Measurements from ENCODE around the gene DAPK2.
"Not testable (repeated sequence)": the region's sequence is repeated elsewhere in the genome, so short reads cannot be mapped to it uniquely, and the experiment has no call there.

Gene DAPK2

DNA sequence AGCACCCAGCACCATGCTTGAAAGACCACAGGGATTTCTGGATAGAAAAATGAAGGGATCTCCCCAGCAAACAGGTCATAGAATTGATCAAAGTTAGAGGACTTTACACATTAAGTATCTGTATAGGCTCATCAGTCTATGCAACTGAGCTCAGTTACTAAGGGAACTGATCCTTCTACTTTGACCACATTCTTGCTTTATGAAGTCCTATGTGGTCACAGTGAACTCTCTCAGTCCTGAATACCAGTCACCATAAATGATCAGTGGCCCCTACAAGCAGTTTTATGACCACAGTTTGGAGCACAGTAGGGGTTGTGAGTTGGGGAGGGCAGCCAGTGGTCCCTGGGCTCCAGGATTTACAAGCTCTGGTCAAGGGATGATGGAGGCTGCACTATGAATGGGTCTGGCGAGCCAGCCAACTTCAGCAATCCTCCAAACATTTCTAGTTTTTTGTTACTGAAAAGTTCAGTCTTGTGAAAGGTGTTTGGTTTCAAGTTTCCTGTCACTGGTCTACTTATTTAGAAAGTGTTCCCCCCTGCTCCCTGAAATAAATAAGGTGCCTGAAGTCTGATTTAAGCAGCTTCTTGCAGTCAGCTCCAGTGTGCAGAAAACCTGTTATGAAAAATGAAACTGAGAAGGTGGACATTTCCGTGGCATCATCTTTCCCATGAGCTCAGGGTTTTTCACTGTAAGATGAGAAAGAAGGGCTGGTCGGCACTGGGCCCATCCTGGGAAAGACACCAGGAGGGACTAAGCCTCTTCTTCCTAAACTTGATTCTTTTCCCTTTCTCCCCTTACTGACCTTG lies 75.5 kb downstream of the DAPK2 start:
- no peak for DNase-seq

DNA sequence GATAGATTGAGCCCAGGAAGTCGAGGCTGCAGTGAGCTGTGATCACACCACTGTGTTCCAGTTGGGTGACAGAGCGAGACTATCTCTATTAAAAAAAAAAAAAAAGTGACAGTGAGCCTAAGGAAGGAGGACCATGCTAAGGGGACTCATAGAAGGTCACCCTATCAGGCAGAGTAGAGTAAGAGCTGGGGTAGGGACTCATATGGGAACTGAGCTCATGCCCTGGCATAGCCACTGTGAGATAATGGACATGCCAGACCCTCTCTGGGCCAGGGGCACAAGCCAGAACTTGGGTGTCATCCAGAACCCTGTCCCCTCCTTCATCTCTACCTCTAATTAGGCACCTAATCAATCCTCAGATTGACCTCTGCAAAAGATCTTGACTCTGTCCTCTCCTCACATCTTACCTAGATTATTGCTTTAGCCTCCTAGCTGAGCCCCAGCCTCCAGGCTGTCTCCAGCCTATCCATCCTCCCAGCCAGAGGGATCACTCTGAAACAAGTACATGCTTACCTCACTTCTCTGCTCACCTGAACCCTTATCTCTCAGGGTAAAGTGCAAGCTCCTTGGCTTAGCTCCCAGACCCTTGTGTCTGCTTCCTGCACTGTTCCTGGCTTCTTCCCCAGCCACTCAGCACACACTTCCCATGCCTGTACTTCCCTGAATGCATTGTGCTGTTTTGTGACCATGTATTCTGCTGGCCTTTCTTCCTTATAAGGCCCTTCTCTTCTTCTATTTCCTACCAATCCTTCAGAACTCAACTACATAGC lies 76.4 kb downstream of the DAPK2 start:
- no peak for DNase-seq

DNA sequence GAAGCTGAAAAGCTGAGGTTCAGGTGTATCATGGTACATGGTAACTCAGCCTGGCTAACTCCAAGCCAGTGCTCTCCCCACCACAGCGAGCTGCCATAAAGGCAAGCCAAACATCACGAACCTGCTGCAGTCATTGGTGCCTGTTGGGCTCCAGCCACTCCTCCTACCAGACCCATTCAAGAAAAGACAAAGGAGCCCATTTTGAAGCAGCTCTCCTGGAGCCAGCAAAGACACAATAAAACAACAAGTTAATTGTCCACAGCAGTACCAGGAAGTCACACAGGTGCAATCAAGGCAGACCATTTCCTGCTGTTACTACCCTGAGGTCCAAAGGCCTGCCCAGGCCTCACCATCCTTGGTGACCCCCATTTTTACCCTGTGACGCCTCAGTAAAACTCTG lies 77.6 kb downstream of the DAPK2 start:
- no peak for DNase-seq

DNA sequence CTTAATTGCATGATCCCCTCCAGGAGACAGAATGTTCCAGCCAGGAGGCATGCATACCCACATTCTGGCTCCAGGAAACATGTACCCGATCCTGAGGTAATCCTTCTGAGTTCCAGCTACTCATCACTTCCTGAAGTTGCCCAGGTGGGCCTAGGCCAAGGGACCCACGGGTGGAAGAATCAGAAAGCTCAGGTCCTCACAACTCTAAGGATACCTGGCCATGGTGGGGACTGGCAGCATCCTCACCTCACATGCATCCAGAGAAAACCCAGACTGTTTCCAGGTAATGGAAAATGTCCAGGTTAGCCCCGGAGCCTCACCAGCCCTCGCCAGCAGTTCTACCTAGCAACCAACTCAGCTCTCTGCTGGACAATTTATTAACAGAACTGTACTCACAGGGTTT lies 78.2 kb downstream of the DAPK2 start:
- DNase-seq, result no peak

DNA sequence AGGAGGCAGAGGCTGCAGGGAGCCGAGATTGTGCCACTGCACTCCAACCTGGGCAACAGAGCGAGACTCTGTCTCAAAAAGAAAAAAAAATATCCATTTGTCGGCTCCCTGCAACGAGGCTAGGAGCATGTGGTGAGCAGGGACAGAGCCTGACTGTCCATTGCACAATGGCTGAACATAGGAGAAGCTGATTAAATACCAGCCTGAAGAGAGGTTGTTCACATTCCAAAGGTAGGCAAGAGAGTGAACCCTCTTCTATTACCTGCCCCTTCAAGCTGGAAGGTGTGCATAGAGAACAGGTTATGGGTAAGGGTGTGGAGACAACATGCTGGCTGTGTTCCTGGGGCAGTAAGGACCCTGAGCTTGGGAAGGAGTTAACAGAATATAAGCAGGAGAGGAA lies 78.7 kb downstream of the DAPK2 start:
- DNase-seq, result no peak

DNA sequence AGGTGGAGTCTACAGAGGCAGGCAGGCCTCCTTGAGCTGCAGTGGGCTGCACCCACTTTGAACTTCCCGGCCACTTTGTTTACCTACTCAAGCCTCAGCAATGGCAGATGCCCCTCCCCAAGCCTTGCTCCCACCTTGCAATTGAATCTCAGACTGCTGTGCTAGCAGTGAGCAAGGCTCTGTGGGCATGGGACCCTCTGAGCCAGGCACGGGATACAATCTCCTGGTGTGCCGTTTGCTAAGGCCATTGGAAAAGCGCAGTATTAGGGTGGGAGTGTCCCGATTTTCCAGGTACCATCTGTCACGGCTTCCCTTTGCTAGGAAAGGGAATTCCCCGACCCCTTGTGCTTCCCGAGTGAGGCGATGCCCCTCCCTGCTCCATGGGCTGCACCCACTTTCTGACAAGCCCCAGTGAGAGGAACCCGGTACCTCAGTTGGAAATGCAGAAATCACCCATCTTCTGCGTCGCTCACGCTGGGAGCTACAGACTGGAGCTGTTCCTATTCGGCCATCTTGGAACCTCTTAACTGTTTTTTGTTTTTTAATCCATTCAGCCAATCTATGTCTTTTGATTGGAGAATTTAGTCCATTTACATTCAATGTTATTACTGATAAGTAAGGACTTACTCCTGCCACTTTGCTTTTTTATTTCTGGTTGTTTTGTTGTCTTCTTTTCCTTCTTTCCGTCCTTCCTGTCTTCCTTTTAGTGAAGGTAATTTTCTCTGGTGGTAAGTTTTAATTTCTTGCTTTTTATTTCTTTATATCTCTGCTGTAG lies 83.2 kb downstream of the DAPK2 start:
- DNase-seq, result not testable (repeated sequence)

DNA sequence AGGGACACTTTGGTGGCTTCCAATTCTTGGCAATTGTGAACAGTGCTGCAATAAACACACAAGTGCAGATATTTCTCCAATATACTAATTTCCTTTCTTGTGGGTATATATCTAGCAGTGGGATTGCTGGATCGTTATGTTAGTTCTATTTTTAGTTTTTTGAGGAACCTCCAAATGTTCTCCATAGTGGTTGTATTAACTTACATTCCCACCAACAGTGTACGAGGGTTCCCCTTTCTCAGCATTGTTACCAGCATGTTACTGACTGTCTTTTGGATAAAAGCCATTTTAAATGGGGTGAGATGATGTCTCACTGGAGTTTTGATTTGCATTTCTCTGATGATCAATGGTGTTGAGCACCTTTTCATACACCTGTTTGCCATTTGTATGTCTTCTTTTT lies 92.8 kb downstream of the DAPK2 start:
- no peak for DNase-seq

DNA sequence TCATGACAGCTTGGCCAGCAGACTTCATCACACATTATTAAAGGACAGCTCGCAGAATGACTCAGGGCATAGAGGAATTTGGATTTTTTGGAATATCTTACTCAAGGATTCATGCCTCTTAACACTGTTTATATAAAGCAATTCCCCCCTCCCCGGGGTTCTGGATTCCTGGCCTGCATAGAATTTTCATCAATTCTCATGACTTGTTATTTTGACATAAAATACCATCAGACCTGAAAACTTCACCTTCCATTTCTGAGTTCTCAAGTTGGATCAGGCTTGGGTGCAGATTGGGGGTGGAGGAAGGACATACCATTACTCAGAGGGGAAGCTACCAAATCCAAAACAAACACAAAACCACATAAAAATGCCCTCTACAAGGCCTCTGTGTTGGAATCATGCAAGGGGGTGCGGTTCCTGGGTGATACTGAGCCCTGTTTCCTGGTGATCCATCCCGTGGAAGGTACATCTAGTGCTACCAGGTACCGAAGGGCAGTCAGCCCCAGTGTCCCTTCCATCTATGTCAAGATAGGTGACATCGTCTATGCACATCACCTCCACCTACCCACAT lies 95.3 kb downstream of the DAPK2 start:
- DNase-seq, result no peak

DNA sequence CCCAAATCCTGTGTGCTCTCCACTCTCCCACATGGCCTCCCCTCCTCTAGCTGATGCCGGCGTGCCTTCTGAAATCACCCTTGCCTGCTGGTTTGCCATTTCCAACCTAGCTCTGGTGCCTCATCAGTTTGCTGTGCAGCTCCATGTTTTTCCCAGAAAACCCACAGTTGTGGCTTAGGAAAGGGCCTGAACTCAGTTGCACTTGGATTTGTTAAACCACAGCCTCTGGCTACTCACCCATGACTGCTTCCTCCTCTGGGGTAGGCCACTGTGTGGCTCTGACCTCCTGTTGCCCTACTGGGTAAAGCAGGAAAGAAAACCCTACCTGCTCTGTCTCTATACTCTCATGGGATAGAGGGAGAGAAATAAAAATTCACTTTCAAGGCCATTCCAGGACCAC lies 97.3 kb downstream of the DAPK2 start:
- no peak for DNase-seq

DNA sequence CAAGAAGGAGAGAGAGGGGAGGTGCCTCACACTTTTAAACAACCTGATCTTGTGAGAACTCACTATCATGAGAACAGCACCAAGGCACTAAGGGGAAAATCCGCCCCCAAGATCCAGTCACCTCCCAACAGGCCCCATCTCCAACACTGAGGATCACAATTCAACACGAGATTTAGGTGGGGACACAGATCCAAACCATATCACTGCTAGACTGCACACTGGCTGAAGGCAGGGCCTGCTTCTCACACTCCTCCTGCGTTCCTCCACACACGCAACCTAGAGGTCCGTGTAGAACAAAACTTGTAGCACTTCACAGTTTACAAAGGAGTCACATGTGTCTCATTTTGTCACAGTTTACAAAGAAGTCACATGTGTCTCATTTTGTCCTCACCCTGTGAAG lies 97.8 kb downstream of the DAPK2 start:
- no peak for DNase-seq

DNA sequence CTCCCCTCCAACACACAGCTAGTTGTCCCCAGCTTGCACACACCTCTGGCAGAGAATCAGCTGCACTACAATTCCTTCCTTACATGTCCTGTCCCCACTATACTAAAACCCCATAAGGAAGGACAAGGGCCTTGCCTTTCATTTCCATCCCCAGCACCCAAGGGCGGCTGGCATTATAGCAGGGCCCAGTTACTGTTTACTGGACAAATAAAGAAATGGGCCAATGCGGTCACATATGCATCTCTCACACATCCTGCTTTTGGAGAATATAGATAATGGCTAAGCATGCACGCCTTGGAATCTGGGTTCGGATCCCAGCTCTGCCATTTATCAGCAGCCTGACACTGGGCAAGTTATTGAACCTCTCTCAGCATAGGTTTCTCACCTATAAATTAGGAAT lies 99.1 kb downstream of the DAPK2 start:
- DNase-seq, result no peak

DNA sequence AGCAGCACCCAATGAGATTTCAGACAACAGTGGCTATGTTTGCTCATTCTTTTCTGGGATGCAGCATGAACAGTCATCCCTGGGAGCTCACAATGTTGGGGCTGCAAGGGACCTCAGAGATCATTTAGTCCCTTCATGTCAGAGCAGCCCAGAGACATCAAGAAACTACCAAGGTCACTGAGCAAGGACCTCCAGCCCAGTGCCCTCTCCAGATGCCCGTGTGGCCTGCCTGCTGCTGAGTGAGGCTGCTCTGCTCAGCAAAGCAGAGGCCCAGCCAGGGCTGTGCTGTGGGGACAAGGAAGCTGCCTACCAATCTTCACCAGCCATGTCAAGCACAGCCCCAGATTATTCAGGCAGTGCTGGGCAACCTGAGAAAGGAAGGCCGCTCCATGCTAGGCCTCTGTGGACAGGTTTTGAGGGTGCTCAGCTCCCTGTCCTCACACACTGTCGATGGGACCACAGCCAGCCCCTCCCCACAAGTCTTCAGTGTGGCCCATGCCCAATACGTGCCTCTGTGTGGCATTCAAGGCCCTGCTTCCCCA lies 99.7 kb downstream of the DAPK2 start:
- no peak for DNase-seq

DNA sequence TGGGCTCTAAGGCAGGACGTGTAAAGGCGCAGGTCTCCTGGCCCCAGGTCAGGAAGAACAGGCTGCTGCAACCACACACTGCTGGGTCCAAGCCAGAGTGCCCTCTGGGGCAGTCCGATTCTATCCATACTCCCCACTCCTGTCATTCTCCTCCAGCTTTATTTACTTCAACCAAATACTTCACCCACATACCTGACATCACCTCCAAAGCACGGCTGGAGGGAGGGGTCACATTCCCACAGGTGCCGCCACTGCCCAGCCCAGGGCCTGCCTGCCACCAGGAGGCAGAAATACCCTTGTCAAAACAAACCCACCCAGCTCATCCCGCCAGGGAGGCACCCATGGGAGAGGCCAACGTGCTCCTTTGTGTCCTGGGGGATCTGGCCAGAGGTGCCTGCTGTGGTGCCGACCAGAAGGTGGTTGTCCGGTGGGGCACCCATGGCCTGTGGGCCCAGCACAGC lies 100.4 kb downstream of the DAPK2 start:
- no peak for DNase-seq

DNA sequence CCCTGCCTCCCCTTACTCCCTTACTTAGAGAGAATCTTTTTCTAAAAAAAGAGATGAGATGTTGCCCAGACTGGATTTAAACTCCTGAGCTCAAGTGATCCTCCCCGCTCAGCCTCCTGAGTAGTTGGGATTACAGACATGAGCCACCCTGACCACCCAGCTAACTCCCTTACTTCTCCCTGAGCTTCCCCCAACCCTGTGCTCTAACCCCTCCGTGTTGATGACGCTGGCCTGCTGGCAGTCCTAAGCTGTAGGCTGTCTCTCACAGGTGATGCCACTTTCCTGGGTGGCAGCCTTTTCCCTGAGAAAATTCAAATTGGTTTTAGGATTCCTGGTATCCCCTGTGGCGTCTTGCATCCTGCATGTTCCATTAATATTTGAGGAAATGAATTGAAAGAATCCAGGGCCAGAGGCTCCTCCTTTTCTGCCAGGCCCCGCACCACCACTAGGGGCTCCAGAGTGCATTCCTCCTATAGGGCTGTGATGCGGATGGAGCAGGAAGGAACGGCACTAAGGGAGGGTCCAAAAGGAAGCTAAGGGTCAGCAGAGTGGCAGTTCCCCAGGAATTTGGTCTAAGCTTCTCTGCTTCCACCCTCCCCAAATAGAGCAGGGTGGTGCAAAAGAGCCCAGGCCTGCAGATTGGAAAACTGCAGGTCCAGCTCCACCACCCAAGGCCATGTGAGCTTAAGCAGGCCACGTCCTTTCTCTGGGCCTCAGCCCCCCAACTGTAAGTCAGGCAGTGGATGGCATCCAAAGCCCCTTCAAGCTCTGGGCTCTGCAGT lies 101.1 kb downstream of the DAPK2 start:
- peak; percentile 40 for DNase-seq

DNA sequence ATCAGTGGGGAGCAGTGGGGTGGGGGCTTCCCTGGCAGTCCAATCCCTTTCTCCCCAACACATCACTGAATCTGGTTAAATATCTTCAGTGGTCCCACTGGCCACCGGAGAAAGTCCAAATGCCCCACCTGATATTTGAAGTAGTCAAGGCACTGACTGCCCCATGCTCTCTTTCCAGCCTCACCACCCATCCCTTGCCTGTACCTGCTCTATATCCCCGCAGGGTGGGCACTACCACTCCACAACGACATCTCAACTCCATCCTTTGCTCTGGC lies 101.7 kb downstream of the DAPK2 start:
- DNase-seq, result no peak

DNA sequence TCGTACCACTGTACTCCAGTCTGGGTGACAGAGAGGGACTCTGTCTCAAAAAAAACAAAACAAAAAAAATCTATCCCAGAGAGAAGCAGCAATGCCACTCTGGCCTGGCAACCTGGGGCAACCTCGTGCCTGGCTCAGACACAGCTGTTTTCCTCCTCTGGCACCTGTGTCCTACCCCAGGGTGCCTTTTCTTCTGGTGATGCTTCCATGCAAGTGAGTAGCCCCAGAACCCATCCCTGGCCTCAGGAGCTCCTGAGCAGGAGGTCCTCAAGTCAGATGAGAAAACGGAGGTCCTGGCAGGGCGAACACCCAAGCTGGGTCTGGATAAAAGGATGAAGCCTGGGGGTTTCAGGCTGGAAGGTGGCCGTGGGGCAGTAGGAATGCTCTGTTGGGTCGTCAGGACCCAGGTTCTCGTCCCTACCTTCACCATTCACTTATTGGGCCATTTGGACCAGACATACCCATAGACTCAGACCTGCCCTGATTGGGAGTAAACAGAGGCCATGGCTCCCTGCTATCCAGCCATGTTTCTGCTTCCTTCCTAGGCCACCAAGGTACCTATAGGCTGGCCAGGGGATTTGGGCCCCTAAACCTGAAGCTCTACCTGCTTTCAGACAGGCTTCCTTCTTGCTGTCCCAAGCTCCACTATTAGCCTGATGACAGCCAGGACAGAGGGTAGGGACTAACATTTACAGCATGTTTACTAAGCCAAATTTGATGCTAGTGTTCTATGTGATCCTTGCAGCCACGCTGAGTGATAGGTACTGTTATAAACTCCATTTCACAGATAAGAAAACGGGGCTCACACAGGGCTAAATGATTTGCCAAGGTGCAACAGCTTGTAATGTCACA lies 102.2 kb downstream of the DAPK2 start:
- DNase-seq, result no peak

DNA sequence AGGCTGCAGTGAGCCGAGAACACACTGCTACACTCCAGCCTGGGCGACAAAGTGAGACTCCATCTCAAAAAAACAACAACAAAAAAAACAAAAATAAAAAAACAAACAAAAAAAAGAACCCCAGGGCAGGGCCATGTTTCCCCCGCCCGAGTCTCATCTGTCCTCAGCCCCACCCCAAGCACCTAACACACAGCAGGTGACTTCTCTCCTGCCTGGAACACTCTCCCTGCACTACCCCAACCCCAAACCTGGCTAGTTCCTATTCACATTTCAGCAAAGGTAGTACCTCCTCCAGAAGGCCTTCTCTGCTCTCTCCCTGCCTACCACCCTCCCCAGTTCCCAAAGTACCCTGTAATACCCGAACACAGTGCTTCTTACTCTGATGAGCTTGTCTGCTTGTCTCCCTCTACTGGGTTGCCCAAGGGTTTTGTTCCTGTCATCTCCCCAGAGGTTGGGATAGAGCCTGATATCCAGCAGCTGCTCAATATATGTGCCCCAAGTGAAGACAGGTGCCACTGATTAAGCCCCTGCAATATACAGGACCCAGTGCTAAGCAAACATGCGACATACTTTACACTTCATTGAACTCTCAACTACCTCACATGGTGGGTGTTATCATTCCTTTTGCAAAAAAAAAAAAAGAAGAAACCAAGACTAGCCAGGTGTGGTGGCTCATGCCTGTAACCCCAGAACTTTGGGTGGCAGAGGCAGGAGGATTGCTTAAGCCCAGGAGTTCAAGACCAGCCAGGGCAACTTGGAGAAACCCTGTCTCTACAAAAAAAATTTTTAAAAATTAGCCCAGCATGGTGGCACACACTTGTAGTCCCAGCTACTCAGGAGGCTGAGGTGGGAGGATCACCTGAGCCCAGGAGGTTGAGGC lies 103.6 kb downstream of the DAPK2 start:
- no peak for DNase-seq

DNA sequence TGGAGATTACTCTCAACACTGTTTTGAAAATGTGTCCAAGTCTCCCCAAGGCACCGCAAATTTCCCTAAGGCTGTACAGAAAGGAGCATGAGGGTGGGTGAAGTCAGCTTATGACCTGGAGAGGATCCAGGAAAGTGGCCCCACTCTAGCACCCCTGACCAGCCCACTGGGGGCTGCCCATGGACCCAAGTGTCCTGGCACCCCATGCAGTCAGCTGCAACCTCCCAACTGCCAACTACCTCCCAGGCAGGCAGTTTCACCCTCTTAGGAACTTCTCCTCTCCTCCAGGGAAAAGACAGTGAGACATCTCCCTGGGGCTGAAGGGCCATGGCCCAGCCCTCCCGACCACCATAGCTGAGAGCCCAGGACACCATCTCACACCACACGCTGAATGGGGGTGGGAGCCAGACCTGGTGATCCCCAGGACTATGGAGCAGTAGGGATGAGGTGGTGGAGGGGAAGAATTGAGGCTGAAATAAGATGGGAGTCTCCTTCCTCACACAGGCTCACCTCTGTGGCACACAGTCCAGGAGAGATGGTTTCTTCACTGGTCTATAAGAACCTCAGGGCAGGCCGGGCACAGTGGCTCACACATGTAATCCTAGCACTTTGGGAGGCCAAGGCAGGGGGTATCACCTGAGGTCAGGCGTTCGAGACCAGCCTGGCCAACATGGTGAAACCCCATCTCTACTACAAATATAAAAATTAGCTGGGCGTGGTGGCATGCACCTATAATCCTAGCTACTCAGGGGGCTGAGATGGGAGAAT lies 104.4 kb downstream of the DAPK2 start:
- DNase-seq, result no peak

DNA sequence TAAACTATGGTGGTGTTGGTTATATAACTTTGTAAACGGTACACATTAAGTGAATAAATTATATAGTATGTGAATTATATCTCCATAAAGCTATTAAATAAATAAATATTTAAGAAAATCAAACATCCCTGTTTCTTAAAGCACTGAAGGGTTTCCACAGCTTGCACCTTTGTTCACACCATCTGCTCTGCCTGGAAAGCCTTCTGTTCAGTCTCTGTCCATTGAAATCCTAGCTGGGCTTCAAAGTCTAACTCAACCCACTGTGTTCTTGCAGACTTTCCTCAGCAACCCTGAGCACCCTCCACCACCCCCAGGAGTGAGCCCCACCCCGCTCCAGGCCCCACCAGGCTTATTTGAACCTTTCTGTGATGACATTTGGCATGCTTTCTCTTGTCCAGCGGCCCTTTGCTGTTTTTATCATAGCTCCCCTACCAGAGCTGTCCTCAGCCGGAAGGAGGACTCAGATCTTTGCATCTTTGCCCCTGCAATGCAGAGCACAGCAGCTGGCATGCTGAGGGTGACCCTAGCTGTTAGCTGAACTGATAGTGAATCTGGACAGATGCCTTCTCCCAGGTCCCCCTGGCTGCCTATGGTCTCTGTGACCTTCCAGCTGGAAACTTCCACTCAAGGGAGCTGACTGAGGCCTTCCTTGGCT lies 105.2 kb downstream of the DAPK2 start:
- no peak for DNase-seq

Measured in activated CD4-positive, alpha-beta T cell treated with anti-CD3 and anti-CD28 coated beads for 1 hour (primary cell).